Measurements from ENCODE around the gene CKAP2L.
A peak's percentile ranks its signal among the peaks of the same experiment; 100 is the strongest.

CKAP2L gene

GRCh38 chr2:112764071-112765044 lies at the start of gene CKAP2L:
CKAP2L (minus strand) TSS chr2:112764609; CDS start chr2:112764598, 11 bp downstream.
- peak; percentile 94 for DNase-seq

GRCh38 chr2:112813280-112813966 lies 49.0 kb upstream of the CKAP2L start:
- no peak for DNase-seq

GRCh38 chr2:112812318-112813267 lies 48.2 kb upstream of the CKAP2L start:
- no peak for DNase-seq

GRCh38 chr2:112811841-112812306 lies 47.5 kb upstream of the CKAP2L start:
- peak; percentile 13 for DNase-seq

- no peak for DNase-seq
Measured at GRCh38 chr2:112811276-112811831, 46.9 kb upstream of the CKAP2L start.

- DNase-seq, result no peak
Measured at GRCh38 chr2:112809112-112809511, 44.7 kb upstream of the CKAP2L start.

GRCh38 chr2:112807233-112807807 lies 42.9 kb upstream of the CKAP2L start:
- DNase-seq, result no peak

GRCh38 chr2:112805542-112805941 lies 41.1 kb upstream of the CKAP2L start:
- DNase-seq, result no peak

- DNase-seq, result no peak
Measured at GRCh38 chr2:112803691-112804521, 39.5 kb upstream of the CKAP2L start.

GRCh38 chr2:112800881-112801583 lies 36.6 kb upstream of the CKAP2L start:
- no peak for DNase-seq

- no peak for DNase-seq
Measured at GRCh38 chr2:112798979-112799975, 34.9 kb upstream of the CKAP2L start.

- DNase-seq, result no peak
Measured at GRCh38 chr2:112796486-112796885, 32.1 kb upstream of the CKAP2L start.

- no peak for DNase-seq
Measured at GRCh38 chr2:112795774-112796173, 31.4 kb upstream of the CKAP2L start.

GRCh38 chr2:112794841-112795240 lies 30.4 kb upstream of the CKAP2L start:
- DNase-seq, result no peak

- DNase-seq, result no peak
Measured at GRCh38 chr2:112794131-112794733, 29.8 kb upstream of the CKAP2L start.

GRCh38 chr2:112793449-112793978 lies 29.1 kb upstream of the CKAP2L start:
- no peak for DNase-seq

GRCh38 chr2:112792419-112792818 lies 28.0 kb upstream of the CKAP2L start:
- DNase-seq, result no peak

- no peak for DNase-seq
Measured at GRCh38 chr2:112791693-112792230, 27.4 kb upstream of the CKAP2L start.

Data from stimulated activated CD4-positive, alpha-beta T cell treated with anti-CD3 and anti-CD28 coated beads, Interleukin-4, amount 100 ng/mL, for 1 hour (primary cell).